ENCODE measurements around the gene NOP9.

Gene NOP9

DNA sequence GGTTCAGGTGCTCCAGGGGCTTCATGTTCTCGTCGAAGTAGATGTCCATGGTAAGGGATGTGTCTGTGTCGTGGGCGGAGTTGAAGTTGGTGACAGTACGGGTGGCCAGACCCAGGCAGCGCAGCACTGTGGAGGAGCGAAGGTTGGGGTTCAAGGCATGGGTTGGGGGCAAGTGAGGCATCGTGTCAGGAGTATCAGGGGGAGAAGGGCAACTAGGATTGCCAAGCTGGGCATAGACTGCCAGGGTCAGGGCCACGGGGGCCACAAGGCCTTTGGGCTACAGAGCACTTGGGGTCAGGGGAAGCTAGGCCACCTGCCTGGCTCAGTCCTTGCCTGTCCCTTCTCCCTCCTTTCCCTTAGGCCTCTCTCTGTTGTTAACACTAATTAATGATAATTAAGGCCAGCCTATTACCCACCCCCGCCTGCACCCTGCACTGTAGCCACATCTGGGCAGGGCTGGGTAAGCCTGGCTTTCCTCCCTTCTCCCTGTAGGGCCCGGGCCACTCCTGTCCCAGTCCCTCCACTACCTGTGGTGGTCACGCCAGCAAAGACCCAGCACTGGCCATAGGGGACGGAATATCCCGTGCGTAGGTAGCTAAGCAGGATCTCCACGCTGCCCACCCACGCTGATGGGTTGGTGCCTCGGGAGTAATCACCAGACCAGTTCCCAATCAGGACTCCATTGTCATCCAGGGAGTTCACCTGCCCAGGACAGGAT, 40.9 kb upstream of the NOP9 start:
- Histone ChIP-seq H4K5ac (ENCODE audit: low read length) (no peak overlapping the region), H3K27me3 (ENCODE audit: insufficient read depth, low read length, poor library complexity) (no peaks in the 10 kb centered on the region), H3K4me2 (ENCODE audit: low read length) (no peak overlapping the region), H3K23ac (ENCODE audit: low read length) (no peak overlapping the region), H3K79me1 (ENCODE audit: low read length) (no peaks in the 10 kb centered on the region), H3K4me1 (ENCODE audit: control insufficient read depth, low read depth, low read length) (no peaks in the 10 kb centered on the region), H3K18ac (ENCODE audit: low read length) (no peak overlapping the region), H3K9ac (ENCODE audit: low read length) (no peak overlapping the region), H2BK5ac (ENCODE audit: low read length) (no peak overlapping the region), H4K8ac (ENCODE audit: low read depth, low read length) (no peak overlapping the region), H2AK5ac (ENCODE audit: low read length) (no peak overlapping the region), H3K36me3 (ENCODE audit: control insufficient read depth, insufficient read depth, low read length) (no peaks in the 10 kb centered on the region), H3K4ac (ENCODE audit: low read depth, low read length) (no peak overlapping the region), H3K4me3 (ENCODE audit: low read length) (no peak overlapping the region), H2BK120ac (ENCODE audit: low read depth, low read length) (no peak overlapping the region), H3K79me2 (ENCODE audit: control insufficient read depth, insufficient read depth, low read length) (no peaks in the 10 kb centered on the region), H3K56ac (ENCODE audit: low read length) (no peak overlapping the region), H2BK15ac (replicated peaks; ENCODE audit: low read depth) (no peak overlapping the region), H3K27ac (ENCODE audit: low read depth, low read length) (no peak overlapping the region)
- WGBS (ENCODE audit: extremely low coverage, insufficient coverage, low lambda C conversion rate): no CpG with 5 or more reads among the region's 18 CpGs
- DNase-seq: no peak

DNA sequence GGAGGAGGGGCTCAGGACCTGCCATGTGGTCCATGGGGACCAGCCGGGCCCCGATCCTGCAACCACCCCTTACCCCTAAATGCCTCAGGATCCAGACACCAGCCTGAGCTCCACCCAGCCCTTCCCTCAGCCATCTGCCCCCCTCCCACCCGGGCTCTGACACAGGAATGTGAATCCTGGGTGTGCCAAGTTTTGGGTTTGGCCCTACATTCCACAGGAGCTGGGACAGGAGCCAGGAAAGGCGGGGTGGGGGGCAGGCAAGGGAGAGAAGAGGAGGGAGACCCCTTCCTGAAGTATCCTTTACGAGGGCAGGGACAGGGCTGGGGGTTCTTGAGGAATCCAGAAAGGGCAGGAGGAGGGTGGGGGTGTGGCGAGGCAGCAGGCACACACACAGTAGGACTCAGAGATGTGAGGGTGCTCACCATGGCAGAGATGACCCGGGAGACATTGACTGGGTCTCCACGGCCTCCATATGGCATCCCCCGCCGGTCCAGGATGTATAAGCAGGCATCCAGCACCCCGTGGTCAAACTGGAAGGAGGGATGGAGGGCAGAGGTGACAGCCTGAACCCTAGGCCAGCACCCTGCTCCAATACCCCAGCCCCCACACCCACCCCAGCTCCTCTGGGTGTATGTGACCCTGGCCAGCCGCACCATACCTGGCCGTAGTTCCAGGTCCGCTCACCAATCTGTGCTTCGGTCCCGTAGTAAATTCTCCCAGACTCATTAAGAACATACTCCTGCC, 40.2 kb upstream of the NOP9 start:
- Histone ChIP-seq H3K18ac (ENCODE audit: low read length) (no peak overlapping the region), H3K9ac (ENCODE audit: low read length) (no peak overlapping the region), H2BK15ac (replicated peaks; ENCODE audit: low read depth) (no peak overlapping the region), H3K4me3 (ENCODE audit: low read length) (no peak overlapping the region), H2BK120ac (ENCODE audit: low read depth, low read length) (no peak overlapping the region), H3K4me2 (ENCODE audit: low read length) (no peak overlapping the region), H3K4ac (ENCODE audit: low read depth, low read length) (no peak overlapping the region), H3K27me3 (ENCODE audit: insufficient read depth, low read length, poor library complexity) (no peaks in the 10 kb centered on the region), H3K79me1 (ENCODE audit: low read length) (no peaks in the 10 kb centered on the region), H3K4me1 (ENCODE audit: control insufficient read depth, low read depth, low read length) (no peaks in the 10 kb centered on the region), H3K36me3 (ENCODE audit: control insufficient read depth, insufficient read depth, low read length) (no peaks in the 10 kb centered on the region), H4K8ac (ENCODE audit: low read depth, low read length) (no peak overlapping the region), H2BK5ac (ENCODE audit: low read length) (no peak overlapping the region), H3K56ac (ENCODE audit: low read length) (no peak overlapping the region), H4K5ac (ENCODE audit: low read length) (no peak overlapping the region), H3K23ac (ENCODE audit: low read length) (no peak overlapping the region), H3K27ac (ENCODE audit: low read depth, low read length) (no peak overlapping the region), H3K79me2 (ENCODE audit: control insufficient read depth, insufficient read depth, low read length) (no peaks in the 10 kb centered on the region), H2AK5ac (ENCODE audit: low read length) (no peak overlapping the region)
- WGBS (ENCODE audit: extremely low coverage, insufficient coverage, low lambda C conversion rate): no CpG with 5 or more reads among the region's 16 CpGs
- peak; percentile 19 for DNase-seq

DNA sequence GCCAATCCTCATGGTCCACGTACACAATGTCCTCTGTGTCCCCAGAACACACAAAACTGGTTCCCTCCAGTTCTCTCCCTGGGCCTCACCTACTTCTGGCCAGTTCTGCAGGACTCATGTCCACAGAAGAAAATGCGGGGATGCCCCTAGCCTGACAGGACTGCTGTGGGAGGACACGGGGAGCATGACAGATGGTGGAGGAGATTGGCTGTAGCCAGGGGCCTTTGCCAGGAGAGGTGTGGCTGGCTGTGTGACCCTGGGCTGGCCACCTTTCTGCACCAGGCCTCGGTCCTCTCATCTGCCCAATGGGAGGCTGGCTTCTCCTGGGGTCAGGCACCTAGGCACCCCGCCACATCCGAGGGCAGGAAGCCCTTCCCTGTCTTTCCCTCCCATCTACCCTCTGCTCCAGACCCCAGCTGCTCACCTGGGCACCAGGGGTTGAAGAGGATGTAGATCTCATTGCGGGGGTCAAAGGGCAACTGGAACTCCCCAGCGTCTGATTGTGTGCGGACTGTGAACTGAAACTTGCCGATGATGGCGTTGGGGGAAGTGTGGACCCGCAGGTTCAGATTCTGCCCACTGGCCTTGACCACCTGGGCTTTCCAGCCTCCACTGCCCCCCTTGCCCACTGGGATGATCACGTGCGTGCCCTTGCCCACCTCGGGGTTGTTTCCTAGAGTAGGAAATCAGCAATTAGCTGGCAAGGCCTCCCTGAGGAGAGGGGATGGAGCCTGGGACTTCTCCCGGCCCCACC, 39.4 kb upstream of the NOP9 start:
- Histone ChIP-seq H4K8ac (ENCODE audit: low read depth, low read length) (no peak overlapping the region), H3K27ac (ENCODE audit: low read depth, low read length) (no peak overlapping the region), H3K4me1 (ENCODE audit: control insufficient read depth, low read depth, low read length) (no peaks in the 10 kb centered on the region), H3K23ac (ENCODE audit: low read length) (no peak overlapping the region), H2BK120ac (ENCODE audit: low read depth, low read length) (no peak overlapping the region), H3K4me3 (ENCODE audit: low read length) (no peak overlapping the region), H3K18ac (ENCODE audit: low read length) (no peak overlapping the region), H3K56ac (ENCODE audit: low read length) (no peak overlapping the region), H2BK15ac (replicated peaks; ENCODE audit: low read depth) (no peak overlapping the region), H3K4ac (ENCODE audit: low read depth, low read length) (no peak overlapping the region), H3K9ac (ENCODE audit: low read length) (no peak overlapping the region), H2BK5ac (ENCODE audit: low read length) (no peak overlapping the region), H3K4me2 (ENCODE audit: low read length) (no peak overlapping the region), H3K36me3 (ENCODE audit: control insufficient read depth, insufficient read depth, low read length) (no peaks in the 10 kb centered on the region), H3K79me1 (ENCODE audit: low read length) (no peaks in the 10 kb centered on the region), H4K5ac (ENCODE audit: low read length) (no peak overlapping the region), H2AK5ac (ENCODE audit: low read length) (no peak overlapping the region), H3K27me3 (ENCODE audit: insufficient read depth, low read length, poor library complexity) (no peaks in the 10 kb centered on the region), H3K79me2 (ENCODE audit: control insufficient read depth, insufficient read depth, low read length) (no peaks in the 10 kb centered on the region)
- DNase-seq: no peak
- no CpG with 5 or more reads among the region's 16 CpGs for WGBS (ENCODE audit: extremely low coverage, insufficient coverage, low lambda C conversion rate)

DNA sequence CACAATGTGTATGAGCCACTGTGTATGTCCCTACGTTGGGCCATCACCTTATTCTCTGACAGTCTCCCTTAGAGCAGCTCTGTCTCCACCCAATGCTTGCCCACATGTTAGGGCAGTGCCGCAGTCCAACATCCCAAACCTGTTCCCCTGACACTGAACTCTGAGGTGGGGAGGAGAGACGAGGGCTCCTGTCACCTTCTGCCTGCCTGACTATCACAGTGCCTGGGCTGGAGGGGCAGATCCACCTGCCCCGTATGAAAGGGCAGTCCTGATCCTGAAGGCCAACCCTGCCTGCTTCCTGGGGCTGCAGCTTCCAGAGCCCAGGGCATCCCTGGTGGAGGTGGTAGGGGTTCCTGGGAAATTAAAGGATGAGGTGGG, 38.9 kb upstream of the NOP9 start:
- Histone ChIP-seq H4K8ac (ENCODE audit: low read depth, low read length) (no peak overlapping the region), H3K27me3 (ENCODE audit: insufficient read depth, low read length, poor library complexity) (no peaks in the 10 kb centered on the region), H3K27ac (ENCODE audit: low read depth, low read length) (no peak overlapping the region), H3K4me2 (ENCODE audit: low read length) (no peak overlapping the region), H2BK120ac (ENCODE audit: low read depth, low read length) (no peak overlapping the region), H3K9ac (ENCODE audit: low read length) (no peak overlapping the region), H3K23ac (ENCODE audit: low read length) (no peak overlapping the region), H2BK5ac (ENCODE audit: low read length) (no peak overlapping the region), H3K4ac (ENCODE audit: low read depth, low read length) (no peak overlapping the region), H3K36me3 (ENCODE audit: control insufficient read depth, insufficient read depth, low read length) (no peaks in the 10 kb centered on the region), H2AK5ac (ENCODE audit: low read length) (no peak overlapping the region), H3K79me2 (ENCODE audit: control insufficient read depth, insufficient read depth, low read length) (no peaks in the 10 kb centered on the region), H3K18ac (ENCODE audit: low read length) (no peak overlapping the region), H3K4me3 (ENCODE audit: low read length) (no peak overlapping the region), H3K79me1 (ENCODE audit: low read length) (no peaks in the 10 kb centered on the region), H4K5ac (ENCODE audit: low read length) (no peak overlapping the region), H3K56ac (ENCODE audit: low read length) (no peak overlapping the region), H2BK15ac (replicated peaks; ENCODE audit: low read depth) (no peak overlapping the region), H3K4me1 (ENCODE audit: control insufficient read depth, low read depth, low read length) (no peaks in the 10 kb centered on the region)
- DNase-seq: no peak
- WGBS (ENCODE audit: extremely low coverage, insufficient coverage, low lambda C conversion rate): no CpG with 5 or more reads among the region's 4 CpGs

DNA sequence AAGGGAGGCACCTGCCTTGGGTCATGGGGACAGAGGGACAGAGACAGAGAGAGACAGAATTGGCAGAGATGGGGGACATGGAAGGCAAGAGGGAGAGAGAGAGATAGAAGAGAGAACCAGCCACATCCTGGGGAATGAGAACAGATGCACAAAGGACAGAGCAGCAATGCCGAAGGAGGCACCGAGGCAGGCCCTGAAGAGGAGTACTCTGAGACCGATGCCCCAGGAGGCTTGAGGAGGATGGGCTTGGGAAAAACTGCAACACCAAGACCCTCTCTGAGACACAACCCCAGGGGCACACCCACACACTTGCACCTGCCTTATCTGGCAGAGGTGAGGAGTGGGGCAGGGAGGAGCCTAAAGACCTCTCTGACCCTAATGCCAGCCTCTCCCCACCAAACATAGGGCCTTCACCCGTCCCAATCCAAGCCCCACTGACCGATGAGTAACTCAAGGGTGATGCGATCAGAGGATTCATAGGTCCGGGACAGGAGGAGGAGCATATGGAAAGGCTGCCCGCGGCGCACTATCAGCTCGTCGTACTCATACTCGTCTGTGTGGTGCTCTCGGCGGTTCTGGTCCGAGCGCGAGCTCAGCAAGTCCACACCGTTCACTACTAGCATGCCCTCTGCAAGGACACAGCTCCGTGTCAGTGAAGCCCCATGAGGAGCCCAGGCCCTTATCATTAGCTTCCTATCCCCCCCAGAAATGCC, 38.2 kb upstream of the NOP9 start:
- H2BK120ac ChIP-seq (ENCODE audit: low read depth, low read length): no peak overlapping the region
- H4K5ac ChIP-seq (ENCODE audit: low read length): no peak overlapping the region
- no peak overlapping the region for H4K8ac ChIP-seq (ENCODE audit: low read depth, low read length)
- no peak overlapping the region for H3K23ac ChIP-seq (ENCODE audit: low read length)
- H2BK15ac ChIP-seq (replicated peaks; ENCODE audit: low read depth): no peak overlapping the region
- H3K36me3 ChIP-seq (ENCODE audit: control insufficient read depth, insufficient read depth, low read length): no peaks in the 10 kb centered on the region
- no CpG with 5 or more reads among the region's 20 CpGs for WGBS (ENCODE audit: extremely low coverage, insufficient coverage, low lambda C conversion rate)
- H3K79me2 ChIP-seq (ENCODE audit: control insufficient read depth, insufficient read depth, low read length): no peaks in the 10 kb centered on the region
- H2AK5ac ChIP-seq (ENCODE audit: low read length): no peak overlapping the region
- no peaks in the 10 kb centered on the region for H3K79me1 ChIP-seq (ENCODE audit: low read length)
- H3K4me1 ChIP-seq (ENCODE audit: control insufficient read depth, low read depth, low read length): no peaks in the 10 kb centered on the region
- H3K4me3 ChIP-seq (ENCODE audit: low read length): no peak overlapping the region
- H3K4ac ChIP-seq (ENCODE audit: low read depth, low read length): no peak overlapping the region
- no peak overlapping the region for H3K9ac ChIP-seq (ENCODE audit: low read length)
- no peak overlapping the region for H3K4me2 ChIP-seq (ENCODE audit: low read length)
- no peak overlapping the region for H3K18ac ChIP-seq (ENCODE audit: low read length)
- no peak overlapping the region for H2BK5ac ChIP-seq (ENCODE audit: low read length)
- H3K27ac ChIP-seq (ENCODE audit: low read depth, low read length): no peak overlapping the region
- no peaks in the 10 kb centered on the region for H3K27me3 ChIP-seq (ENCODE audit: insufficient read depth, low read length, poor library complexity)
- DNase-seq: no peak
- H3K56ac ChIP-seq (ENCODE audit: low read length): no peak overlapping the region
